ENCODE measurements around the gene FRMD6. TPM values are rescaled to one million over a fixed set of nuclear protein-coding genes. Genes with fewer than 3 reads are reported as not detected.
A peak's percentile ranks its signal among the peaks of the same experiment; 100 is the strongest.

FRMD6 gene
- total and polyA plus RNA-seq, 12 donors, result 6.4 to 42.6 (median 23.3) TPM

- H3K27ac ChIP-seq, result no peak overlapping the region
- H3K27me3 ChIP-seq, result no peaks in the 10 kb centered on the region
- no peak for DNase-seq
- peaks cover 0 to 16% of the 10 kb centered on the region in 2 donors for H3K4me1 ChIP-seq (replicated peaks in 1 of 2)
- intact Hi-C loops (cut with DNase I), result no loop called here
- no peaks in the 10 kb centered on the region for H3K9me3 ChIP-seq (replicated peaks in 1 of 3)
- no peak overlapping the region for H3K4me3 ChIP-seq
- H3K36me3 ChIP-seq (replicated peaks in 1 of 2), result no peaks in the 10 kb centered on the region
- TF ChIP-seq POLR2A (IDR thresholded peaks at IDR 0.05), result no peak
- TF ChIP-seq, protein P1, sequence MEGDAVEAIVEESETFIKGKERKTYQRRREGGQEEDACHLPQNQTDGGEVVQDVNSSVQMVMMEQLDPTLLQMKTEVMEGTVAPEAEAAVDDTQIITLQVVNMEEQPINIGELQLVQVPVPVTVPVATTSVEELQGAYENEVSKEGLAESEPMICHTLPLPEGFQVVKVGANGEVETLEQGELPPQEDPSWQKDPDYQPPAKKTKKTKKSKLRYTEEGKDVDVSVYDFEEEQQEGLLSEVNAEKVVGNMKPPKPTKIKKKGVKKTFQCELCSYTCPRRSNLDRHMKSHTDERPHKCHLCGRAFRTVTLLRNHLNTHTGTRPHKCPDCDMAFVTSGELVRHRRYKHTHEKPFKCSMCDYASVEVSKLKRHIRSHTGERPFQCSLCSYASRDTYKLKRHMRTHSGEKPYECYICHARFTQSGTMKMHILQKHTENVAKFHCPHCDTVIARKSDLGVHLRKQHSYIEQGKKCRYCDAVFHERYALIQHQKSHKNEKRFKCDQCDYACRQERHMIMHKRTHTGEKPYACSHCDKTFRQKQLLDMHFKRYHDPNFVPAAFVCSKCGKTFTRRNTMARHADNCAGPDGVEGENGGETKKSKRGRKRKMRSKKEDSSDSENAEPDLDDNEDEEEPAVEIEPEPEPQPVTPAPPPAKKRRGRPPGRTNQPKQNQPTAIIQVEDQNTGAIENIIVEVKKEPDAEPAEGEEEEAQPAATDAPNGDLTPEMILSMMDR (IDR thresholded peaks at IDR 0.05), result no peak
These were observed 37.0 kb upstream of the FRMD6 start for GRCh38 chr14:51614707-51615106.

GRCh38 chr14:51616256-51616655 is 35.5 kb upstream of the FRMD6 start:
- DNase-seq, result no peak
- H3K27ac ChIP-seq, result peak overlapping the region in 1 of 5 donors; percentile 35
- no peaks in the 10 kb centered on the region for H3K9me3 ChIP-seq (replicated peaks in 1 of 3)
- H3K4me1 ChIP-seq (replicated peaks in 1 of 2), result peaks cover 0 to 16% of the 10 kb centered on the region in 2 donors
- H3K27me3 ChIP-seq, result no peaks in the 10 kb centered on the region
- no peaks in the 10 kb centered on the region for H3K36me3 ChIP-seq (replicated peaks in 1 of 2)
- TF ChIP-seq, protein P1 (IDR thresholded peaks at IDR 0.05), result no peak
- no peak for TF ChIP-seq POLR2A (IDR thresholded peaks at IDR 0.05)
- WGBS, 4 donors, result 92 to 100% (median 97%) methylated on average over 1 of the region's 1 CpG
- no peak overlapping the region for H3K4me3 ChIP-seq
- intact Hi-C loops (cut with DNase I), result no loop called here

DNA sequence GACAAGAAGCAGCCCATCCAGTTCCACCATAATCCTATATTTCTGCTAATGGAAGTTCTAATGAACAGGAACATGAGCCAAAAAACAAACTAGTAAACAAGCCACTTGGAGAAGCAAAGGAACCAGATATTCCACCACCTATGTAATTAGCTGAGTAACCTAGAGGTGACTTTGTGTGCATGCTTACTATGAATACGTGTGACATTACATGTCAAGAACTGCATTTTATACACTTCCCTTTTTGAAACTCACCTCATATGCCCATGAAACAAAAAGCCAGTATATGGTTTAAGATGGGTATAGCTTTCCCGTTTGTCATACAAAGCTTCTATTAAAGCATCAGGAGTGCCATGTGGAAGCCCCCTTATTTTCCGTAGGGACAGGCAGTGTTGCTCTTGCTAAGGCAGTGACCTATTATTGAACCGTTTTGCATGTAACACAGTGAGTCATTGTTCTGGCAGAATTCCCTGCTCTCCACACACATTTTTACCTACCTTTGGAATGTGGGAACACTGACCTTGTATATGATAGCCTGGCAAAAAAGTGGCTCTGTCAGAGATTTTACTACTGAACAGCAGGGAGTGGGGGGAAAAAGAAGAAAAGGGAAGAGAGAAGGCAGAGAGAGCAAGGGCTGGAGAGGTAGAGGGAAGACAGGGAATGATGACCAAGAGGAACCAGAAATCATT is 34.8 kb upstream of the FRMD6 start:
- Histone ChIP-seq H3K27me3 (no peaks in the 10 kb centered on the region), H3K4me3 (no peak overlapping the region), H3K4me1 (replicated peaks in 1 of 2) (peaks cover 0 to 16% of the 10 kb centered on the region in 2 donors), H3K9me3 (replicated peaks in 1 of 3) (no peaks in the 10 kb centered on the region), H3K27ac (peak overlapping the region in 3 of 5 donors; percentile 4 to 35 (median 23)), H3K36me3 (replicated peaks in 1 of 2) (no peaks in the 10 kb centered on the region)
- no peak for TF ChIP-seq POLR2A (IDR thresholded peaks at IDR 0.05)
- TF ChIP-seq, protein P1 (IDR thresholded peaks at IDR 0.05), result no peak
- peak; percentile 64 to 87 (median 81) for DNase-seq
- WGBS, 4 donors, result 30 to 39% (median 34%) methylated on average over 4 of the region's 4 CpGs
- intact Hi-C loops (cut with DNase I), result no loop called here

DNA sequence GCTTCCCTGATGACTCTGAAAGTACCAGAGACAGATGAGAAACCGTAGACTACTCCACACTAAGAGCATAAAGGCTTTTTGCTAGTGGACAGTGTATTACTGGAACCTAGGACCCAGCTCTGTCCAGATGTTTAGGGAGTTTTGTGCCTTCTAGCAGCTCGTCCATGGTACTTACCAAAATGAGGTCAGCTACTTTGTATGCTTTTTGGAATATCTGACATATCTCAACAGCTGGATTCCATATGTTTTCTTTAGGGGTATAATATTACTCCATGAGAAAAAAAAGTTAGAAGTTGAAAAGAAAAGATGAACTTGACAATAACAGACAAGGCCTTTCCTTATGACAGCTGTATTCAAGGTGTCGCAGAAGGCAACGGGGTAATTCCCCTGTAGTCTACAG is 32.1 kb upstream of the FRMD6 start:
- Histone ChIP-seq H3K27ac (no peak overlapping the region), H3K4me3 (no peak overlapping the region), H3K4me1 (replicated peaks in 1 of 2) (peaks cover 0 to 16% of the 10 kb centered on the region in 2 donors), H3K27me3 (no peaks in the 10 kb centered on the region), H3K9me3 (replicated peaks in 1 of 3) (no peaks in the 10 kb centered on the region), H3K36me3 (replicated peaks in 1 of 2) (no peaks in the 10 kb centered on the region)
- TF ChIP-seq POLR2A (IDR thresholded peaks at IDR 0.05), result no peak
- TF ChIP-seq, protein P1 (IDR thresholded peaks at IDR 0.05), result no peak
- no peak for DNase-seq
- intact Hi-C loops (cut with DNase I), result no loop called here
- WGBS, 4 donors, result 79 to 92% (median 81%) methylated on average over 4 of the region's 4 CpGs
